ENCODE data around the gene SRCIN1.

SRCIN1 gene

DNA sequence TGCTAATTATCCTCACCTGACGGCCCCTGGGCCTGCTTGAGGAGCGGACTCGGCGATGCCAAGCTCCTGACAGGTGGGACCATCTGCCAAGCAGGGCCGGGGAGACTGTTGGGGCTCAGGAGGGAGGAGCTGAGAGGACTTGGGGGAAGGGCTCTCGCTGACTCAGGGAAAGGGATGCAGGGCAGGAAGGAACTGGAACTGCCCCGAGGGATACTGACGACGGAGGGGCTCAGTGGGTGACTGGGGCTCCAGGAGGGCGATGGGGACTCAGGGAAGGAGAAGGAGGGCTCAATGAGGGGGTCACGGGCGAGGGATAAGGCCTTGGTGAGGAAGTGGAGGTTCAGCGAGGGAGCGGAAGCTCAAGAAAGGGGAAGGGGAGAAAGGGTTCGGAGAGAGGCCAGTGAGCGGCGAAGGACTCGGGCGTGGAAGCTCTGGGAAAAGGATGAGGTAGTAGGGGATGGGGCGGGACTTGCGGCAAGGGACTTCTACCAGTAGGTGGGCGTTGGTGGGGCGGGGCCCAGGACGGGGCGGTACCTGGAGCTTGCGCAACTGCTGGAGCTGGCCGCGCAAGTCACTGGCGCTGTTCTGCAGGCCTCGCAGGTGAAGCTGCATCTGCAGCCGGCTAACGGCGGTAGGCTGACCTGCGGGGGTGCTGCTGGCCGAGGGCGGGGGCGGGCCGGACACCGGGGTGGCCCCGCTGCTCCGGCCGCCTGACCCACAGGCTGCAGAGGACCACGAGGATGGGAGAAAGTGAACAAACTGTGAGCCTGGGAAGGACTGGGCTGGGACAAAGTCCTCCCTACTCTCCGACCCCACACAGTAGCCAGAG is 46.5 kb downstream of the SRCIN1 start:
- Histone ChIP-seq H3K4me2 (ENCODE audit: low read depth, low read length, poor library complexity, severe bottlenecking) (peak overlapping the region; percentile 96), H3K9me2 (replicated peaks; ENCODE audit: insufficient read depth, low read length) (no peaks in the 10 kb centered on the region), H3K4me3 (ENCODE audit: insufficient read depth, low read length, poor library complexity, severe bottlenecking) (peak overlapping the region; percentile 64), H3K9ac (ENCODE audit: low read length) (peak overlapping the region; percentile 48), H3K27me3 (ENCODE audit: low read length) (no peaks in the 10 kb centered on the region), H3K79me2 (ENCODE audit: insufficient read depth, low read length) (no peaks in the 10 kb centered on the region), H3F3A (ENCODE audit: insufficient read depth) (0 out of 2 replicates have a peak, but pooled peaks cover 7% of the 10 kb centered on the region), H4K20me1 (ENCODE audit: low read depth, low read length) (no peaks in the 10 kb centered on the region), H3K36me3 (ENCODE audit: low read length) (no peaks in the 10 kb centered on the region), H3K9me3 (ENCODE audit: insufficient read depth, low read length) (no peaks in the 10 kb centered on the region), H3K27ac (ENCODE audit: low read depth, low read length) (no peak overlapping the region), H2AFZ (ENCODE audit: low read depth, low read length, severe bottlenecking) (peak overlapping the region; percentile 95)
- TF ChIP-seq, protein P1, sequence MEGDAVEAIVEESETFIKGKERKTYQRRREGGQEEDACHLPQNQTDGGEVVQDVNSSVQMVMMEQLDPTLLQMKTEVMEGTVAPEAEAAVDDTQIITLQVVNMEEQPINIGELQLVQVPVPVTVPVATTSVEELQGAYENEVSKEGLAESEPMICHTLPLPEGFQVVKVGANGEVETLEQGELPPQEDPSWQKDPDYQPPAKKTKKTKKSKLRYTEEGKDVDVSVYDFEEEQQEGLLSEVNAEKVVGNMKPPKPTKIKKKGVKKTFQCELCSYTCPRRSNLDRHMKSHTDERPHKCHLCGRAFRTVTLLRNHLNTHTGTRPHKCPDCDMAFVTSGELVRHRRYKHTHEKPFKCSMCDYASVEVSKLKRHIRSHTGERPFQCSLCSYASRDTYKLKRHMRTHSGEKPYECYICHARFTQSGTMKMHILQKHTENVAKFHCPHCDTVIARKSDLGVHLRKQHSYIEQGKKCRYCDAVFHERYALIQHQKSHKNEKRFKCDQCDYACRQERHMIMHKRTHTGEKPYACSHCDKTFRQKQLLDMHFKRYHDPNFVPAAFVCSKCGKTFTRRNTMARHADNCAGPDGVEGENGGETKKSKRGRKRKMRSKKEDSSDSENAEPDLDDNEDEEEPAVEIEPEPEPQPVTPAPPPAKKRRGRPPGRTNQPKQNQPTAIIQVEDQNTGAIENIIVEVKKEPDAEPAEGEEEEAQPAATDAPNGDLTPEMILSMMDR (IDR thresholded peaks at IDR 0.05; ENCODE audit: insufficient read depth, low read length, poor library complexity, severe bottlenecking), result peak; percentile 37
- no peak for TF ChIP-seq EZH2phosphoT487 (conservative IDR thresholded peaks at IDR 0.05; ENCODE audit: low read length)

DNA sequence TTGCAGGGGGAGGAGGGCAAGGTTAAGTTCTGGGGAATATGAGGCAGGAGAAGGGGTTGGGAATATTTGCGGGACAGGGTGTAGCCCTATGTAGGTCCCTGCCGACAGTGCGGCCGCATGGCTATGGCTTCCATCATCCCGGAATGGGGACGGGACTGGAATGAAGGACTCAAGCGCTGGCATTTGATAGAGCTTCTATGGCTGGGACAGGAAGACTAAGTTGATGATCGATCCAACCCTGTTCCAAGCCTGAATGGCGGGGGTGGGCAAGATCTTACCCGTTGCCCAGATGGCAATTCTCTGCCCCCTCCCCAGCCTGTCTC is 47.1 kb downstream of the SRCIN1 start:
- Histone ChIP-seq H2AFZ (ENCODE audit: low read depth, low read length, severe bottlenecking) (peak overlapping the region; percentile 95), H3K9me3 (ENCODE audit: insufficient read depth, low read length) (no peaks in the 10 kb centered on the region), H3K4me3 (ENCODE audit: insufficient read depth, low read length, poor library complexity, severe bottlenecking) (peak overlapping the region; percentile 64), H3K4me2 (ENCODE audit: low read depth, low read length, poor library complexity, severe bottlenecking) (peak overlapping the region; percentile 96), H4K20me1 (ENCODE audit: low read depth, low read length) (no peaks in the 10 kb centered on the region), H3K79me2 (ENCODE audit: insufficient read depth, low read length) (no peaks in the 10 kb centered on the region), H3K27ac (ENCODE audit: low read depth, low read length) (no peak overlapping the region), H3F3A (ENCODE audit: insufficient read depth) (0 out of 2 replicates have a peak, but pooled peaks cover 7% of the 10 kb centered on the region), H3K9ac (ENCODE audit: low read length) (peak overlapping the region; percentile 48), H3K9me2 (replicated peaks; ENCODE audit: insufficient read depth, low read length) (no peaks in the 10 kb centered on the region), H3K27me3 (ENCODE audit: low read length) (no peaks in the 10 kb centered on the region), H3K36me3 (ENCODE audit: low read length) (no peaks in the 10 kb centered on the region)
- TF ChIP-seq EZH2phosphoT487 (conservative IDR thresholded peaks at IDR 0.05; ENCODE audit: low read length), result no peak
- TF ChIP-seq, protein P1 (IDR thresholded peaks at IDR 0.05; ENCODE audit: insufficient read depth, low read length, poor library complexity, severe bottlenecking), result no peak

DNA sequence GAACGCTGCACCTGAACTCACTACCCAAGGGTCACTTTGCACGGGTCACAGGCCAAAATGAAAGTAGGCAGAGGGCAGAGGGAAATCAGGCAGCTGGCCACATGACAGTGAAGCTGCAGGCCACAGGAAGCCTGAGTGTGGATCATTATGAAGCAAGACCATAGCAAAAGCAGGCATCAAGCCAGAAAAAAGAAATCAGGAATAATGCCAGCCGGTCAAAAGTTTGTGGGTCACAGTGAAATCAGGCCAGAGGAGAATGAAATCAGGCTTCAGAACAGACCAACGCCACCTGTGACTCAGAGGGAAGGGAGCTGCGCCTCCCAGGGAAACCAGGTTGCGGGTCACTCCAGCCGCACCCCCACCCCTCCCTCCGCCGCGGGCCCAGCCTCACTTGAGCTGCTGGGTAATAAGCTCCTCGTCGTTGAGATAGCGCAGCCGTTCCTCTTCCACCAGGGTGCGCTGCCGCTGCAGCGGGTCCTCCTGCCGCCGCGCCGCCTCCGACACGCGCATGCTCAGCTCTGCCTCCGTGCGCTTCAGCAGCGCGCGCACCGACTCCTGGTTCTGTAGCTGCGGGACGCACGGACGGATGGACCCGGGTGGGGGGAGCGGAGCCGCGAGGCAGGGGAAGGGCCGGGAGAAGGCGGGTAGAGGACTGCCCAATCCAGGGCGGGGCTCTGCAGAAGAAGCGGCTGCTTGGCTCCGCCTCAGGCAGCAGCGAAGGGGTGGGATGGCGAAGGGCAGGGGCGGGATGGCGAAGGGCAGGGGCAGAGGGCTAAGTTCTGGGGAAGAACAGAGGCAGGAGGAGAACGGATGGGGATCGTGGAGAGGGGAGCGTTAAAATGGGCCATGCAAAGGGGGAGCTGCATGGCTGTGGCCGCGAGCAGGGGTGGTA is 47.7 kb downstream of the SRCIN1 start:
- Histone ChIP-seq H3K27me3 (ENCODE audit: low read length) (no peaks in the 10 kb centered on the region), H2AFZ (ENCODE audit: low read depth, low read length, severe bottlenecking) (peak overlapping the region; percentile 95), H3K27ac (ENCODE audit: low read depth, low read length) (no peak overlapping the region), H3F3A (ENCODE audit: insufficient read depth) (0 out of 2 replicates have a peak, but pooled peaks cover 7% of the 10 kb centered on the region), H3K9me2 (replicated peaks; ENCODE audit: insufficient read depth, low read length) (no peaks in the 10 kb centered on the region), H3K79me2 (ENCODE audit: insufficient read depth, low read length) (no peaks in the 10 kb centered on the region), H4K20me1 (ENCODE audit: low read depth, low read length) (no peaks in the 10 kb centered on the region), H3K9ac (ENCODE audit: low read length) (peak overlapping the region; percentile 48), H3K4me2 (ENCODE audit: low read depth, low read length, poor library complexity, severe bottlenecking) (peak overlapping the region; percentile 96), H3K4me3 (ENCODE audit: insufficient read depth, low read length, poor library complexity, severe bottlenecking) (peak overlapping the region; percentile 64), H3K36me3 (ENCODE audit: low read length) (no peaks in the 10 kb centered on the region), H3K9me3 (ENCODE audit: insufficient read depth, low read length) (no peaks in the 10 kb centered on the region)
- no peak for TF ChIP-seq EZH2phosphoT487 (conservative IDR thresholded peaks at IDR 0.05; ENCODE audit: low read length)
- TF ChIP-seq, protein P1 (IDR thresholded peaks at IDR 0.05; ENCODE audit: insufficient read depth, low read length, poor library complexity, severe bottlenecking), result peak; percentile 81
